ENCODE measurements around the gene SLC1A2. TPM values are rescaled to one million over a fixed set of nuclear protein-coding genes. Genes with fewer than 3 reads are reported as not detected.

The SLC1A2 gene
- total RNA-seq, 1 experiment from 2014 or later = 0.50 TPM

DNA sequence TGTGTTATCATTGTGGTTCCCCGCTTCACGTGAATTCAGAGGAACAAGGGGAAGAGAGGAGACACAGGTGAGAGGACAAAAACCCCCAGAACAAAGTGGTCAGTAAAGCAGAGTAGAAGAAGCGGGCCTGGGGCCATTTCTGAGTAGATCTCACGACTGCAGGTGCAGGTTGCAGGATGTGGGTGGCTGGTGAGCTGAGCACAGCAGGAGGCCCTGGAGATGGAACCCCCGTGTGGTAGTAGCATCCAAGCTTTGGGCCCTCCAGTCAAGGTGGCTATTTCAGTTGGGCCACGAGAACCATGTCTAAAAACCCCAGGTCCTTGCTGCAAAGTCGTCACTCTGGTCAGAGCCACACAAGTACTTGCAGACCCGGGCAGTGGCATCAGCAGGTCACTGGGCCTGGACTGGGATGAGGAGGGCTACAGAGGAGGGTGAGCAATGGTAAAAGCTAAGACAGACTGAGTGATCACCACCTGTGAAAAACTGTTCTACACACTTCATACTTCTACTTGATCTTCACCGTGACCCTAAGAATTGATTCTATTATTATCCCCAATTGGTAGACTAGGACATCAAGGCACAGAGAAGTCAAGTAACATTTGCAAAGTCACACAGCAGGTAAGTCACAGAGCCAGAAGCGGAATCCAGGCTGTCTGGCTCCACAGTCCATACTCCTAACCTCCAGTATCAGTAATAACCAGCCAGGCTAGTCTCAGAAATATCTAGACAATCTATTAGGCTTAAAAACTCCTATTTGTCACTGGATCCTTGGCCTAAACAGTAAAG lies 43.8 kb downstream of the SLC1A2 start:
- Mint-ChIP-seq H3K4me3 (no peak overlapping the region), H3K27me3 (ENCODE audit: low read depth) (peaks cover 3% of the 10 kb centered on the region), H3K36me3 (no peaks in the 10 kb centered on the region), H3K4me1 (no peaks in the 10 kb centered on the region), H3K9me3 (no peaks in the 10 kb centered on the region), H3K27ac (no peak overlapping the region)
- TF ChIP-seq, protein P1, sequence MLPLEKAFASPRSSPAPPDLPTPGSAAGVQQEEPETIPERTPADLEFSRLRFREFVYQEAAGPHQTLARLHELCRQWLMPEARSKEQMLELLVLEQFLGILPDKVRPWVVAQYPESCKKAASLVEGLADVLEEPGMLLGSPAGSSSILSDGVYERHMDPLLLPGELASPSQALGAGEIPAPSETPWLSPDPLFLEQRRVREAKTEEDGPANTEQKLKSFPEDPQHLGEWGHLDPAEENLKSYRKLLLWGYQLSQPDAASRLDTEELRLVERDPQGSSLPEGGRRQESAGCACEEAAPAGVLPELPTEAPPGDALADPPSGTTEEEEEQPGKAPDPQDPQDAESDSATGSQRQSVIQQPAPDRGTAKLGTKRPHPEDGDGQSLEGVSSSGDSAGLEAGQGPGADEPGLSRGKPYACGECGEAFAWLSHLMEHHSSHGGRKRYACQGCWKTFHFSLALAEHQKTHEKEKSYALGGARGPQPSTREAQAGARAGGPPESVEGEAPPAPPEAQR (CRISPR knock-in tag; IDR thresholded peaks at IDR 0.05) = no peak
- TF ChIP-seq, protein P2, sequence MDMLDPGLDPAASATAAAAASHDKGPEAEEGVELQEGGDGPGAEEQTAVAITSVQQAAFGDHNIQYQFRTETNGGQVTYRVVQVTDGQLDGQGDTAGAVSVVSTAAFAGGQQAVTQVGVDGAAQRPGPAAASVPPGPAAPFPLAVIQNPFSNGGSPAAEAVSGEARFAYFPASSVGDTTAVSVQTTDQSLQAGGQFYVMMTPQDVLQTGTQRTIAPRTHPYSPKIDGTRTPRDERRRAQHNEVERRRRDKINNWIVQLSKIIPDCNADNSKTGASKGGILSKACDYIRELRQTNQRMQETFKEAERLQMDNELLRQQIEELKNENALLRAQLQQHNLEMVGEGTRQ (CRISPR knock-in tag; IDR thresholded peaks at IDR 0.05) = no peak
- TF ChIP-seq MYBL2 (CRISPR knock-in tag; IDR thresholded peaks at IDR 0.05) (no peak), SOX15 (CRISPR knock-in tag; IDR thresholded peaks at IDR 0.05) (no peak), SMAD3 (CRISPR knock-in tag; IDR thresholded peaks at IDR 0.05; ENCODE audit: borderline replicate concordance) (no peak), ZNF121 (CRISPR knock-in tag; IDR thresholded peaks at IDR 0.05) (no peak), GABPB1 (CRISPR knock-in tag; IDR thresholded peaks at IDR 0.05) (no peak), ZNF416 (CRISPR knock-in tag; IDR thresholded peaks at IDR 0.05) (no peak), ZNF671 (CRISPR knock-in tag; IDR thresholded peaks at IDR 0.05) (no peak), ZNF232 (CRISPR knock-in tag; IDR thresholded peaks at IDR 0.05) (no peak)
- TF ChIP-seq, protein P3, sequence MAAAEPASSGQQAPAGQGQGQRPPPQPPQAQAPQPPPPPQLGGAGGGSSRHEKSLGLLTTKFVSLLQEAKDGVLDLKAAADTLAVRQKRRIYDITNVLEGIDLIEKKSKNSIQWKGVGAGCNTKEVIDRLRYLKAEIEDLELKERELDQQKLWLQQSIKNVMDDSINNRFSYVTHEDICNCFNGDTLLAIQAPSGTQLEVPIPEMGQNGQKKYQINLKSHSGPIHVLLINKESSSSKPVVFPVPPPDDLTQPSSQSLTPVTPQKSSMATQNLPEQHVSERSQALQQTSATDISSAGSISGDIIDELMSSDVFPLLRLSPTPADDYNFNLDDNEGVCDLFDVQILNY (CRISPR knock-in tag; IDR thresholded peaks at IDR 0.05) = no peak
- TF ChIP-seq, protein P4, sequence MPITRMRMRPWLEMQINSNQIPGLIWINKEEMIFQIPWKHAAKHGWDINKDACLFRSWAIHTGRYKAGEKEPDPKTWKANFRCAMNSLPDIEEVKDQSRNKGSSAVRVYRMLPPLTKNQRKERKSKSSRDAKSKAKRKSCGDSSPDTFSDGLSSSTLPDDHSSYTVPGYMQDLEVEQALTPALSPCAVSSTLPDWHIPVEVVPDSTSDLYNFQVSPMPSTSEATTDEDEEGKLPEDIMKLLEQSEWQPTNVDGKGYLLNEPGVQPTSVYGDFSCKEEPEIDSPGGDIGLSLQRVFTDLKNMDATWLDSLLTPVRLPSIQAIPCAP (CRISPR knock-in tag; IDR thresholded peaks at IDR 0.05) = no peak
- TF ChIP-seq, protein P5, sequence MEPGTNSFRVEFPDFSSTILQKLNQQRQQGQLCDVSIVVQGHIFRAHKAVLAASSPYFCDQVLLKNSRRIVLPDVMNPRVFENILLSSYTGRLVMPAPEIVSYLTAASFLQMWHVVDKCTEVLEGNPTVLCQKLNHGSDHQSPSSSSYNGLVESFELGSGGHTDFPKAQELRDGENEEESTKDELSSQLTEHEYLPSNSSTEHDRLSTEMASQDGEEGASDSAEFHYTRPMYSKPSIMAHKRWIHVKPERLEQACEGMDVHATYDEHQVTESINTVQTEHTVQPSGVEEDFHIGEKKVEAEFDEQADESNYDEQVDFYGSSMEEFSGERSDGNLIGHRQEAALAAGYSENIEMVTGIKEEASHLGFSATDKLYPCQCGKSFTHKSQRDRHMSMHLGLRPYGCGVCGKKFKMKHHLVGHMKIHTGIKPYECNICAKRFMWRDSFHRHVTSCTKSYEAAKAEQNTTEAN (CRISPR knock-in tag; IDR thresholded peaks at IDR 0.05) = no peak
- TF ChIP-seq, protein P6, sequence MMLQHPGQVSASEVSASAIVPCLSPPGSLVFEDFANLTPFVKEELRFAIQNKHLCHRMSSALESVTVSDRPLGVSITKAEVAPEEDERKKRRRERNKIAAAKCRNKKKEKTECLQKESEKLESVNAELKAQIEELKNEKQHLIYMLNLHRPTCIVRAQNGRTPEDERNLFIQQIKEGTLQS (CRISPR knock-in tag; conservative IDR thresholded peaks at IDR 0.05) = no peak
- TF ChIP-seq, protein P7, sequence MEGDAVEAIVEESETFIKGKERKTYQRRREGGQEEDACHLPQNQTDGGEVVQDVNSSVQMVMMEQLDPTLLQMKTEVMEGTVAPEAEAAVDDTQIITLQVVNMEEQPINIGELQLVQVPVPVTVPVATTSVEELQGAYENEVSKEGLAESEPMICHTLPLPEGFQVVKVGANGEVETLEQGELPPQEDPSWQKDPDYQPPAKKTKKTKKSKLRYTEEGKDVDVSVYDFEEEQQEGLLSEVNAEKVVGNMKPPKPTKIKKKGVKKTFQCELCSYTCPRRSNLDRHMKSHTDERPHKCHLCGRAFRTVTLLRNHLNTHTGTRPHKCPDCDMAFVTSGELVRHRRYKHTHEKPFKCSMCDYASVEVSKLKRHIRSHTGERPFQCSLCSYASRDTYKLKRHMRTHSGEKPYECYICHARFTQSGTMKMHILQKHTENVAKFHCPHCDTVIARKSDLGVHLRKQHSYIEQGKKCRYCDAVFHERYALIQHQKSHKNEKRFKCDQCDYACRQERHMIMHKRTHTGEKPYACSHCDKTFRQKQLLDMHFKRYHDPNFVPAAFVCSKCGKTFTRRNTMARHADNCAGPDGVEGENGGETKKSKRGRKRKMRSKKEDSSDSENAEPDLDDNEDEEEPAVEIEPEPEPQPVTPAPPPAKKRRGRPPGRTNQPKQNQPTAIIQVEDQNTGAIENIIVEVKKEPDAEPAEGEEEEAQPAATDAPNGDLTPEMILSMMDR (IDR thresholded peaks at IDR 0.05) = no peak
- no peak for DNase-seq (ENCODE audit: low spot score)
- ChIA-PET CTCF (no interaction called here), POLR2A (no interaction called here)
- no peak for ATAC-seq

DNA sequence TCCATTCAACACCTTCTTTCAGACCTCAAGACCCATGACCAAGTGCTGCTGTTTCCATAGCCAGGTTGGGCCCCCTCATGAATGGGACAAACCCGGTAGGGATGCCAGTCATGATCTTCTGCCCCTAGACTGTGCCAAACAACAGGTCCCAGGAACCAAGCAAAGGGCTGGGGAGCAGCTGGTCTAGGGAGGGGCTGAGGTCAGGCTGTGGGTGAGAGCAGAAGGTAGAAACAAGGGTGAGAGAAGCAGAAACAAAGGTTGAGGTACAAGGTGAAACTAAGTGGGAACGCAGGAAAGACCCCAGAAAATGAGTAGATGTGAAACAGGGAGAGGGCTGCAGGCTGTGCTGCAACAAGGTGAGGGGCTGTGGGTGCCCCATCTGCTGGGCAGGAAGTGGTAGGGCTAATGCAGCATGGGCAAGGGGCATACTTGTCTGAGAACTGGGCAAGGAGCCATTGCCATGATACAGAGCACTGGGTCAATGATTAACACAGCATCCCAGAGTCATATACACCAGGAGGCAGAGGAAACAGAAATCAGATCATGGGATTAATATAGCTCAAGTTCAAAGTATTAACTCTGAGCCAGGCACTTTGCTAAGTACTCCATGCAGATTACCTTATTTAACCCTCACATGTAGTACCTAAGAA lies 45.9 kb downstream of the SLC1A2 start:
- no peaks in the 10 kb centered on the region for H3K9me3 Mint-ChIP-seq
- ATAC-seq = no peak
- DNase-seq (ENCODE audit: low spot score) = no peak
- H3K4me1 Mint-ChIP-seq = no peaks in the 10 kb centered on the region
- H3K27me3 Mint-ChIP-seq (ENCODE audit: low read depth) = peaks cover 3% of the 10 kb centered on the region
- no peak overlapping the region for H3K4me3 Mint-ChIP-seq
- no peak overlapping the region for H3K27ac Mint-ChIP-seq
- ChIA-PET CTCF (no interaction called here), POLR2A (no interaction called here)
- no peaks in the 10 kb centered on the region for H3K36me3 Mint-ChIP-seq
- TF ChIP-seq, protein P5 (CRISPR knock-in tag; IDR thresholded peaks at IDR 0.05) = no peak
- TF ChIP-seq, protein P8, sequence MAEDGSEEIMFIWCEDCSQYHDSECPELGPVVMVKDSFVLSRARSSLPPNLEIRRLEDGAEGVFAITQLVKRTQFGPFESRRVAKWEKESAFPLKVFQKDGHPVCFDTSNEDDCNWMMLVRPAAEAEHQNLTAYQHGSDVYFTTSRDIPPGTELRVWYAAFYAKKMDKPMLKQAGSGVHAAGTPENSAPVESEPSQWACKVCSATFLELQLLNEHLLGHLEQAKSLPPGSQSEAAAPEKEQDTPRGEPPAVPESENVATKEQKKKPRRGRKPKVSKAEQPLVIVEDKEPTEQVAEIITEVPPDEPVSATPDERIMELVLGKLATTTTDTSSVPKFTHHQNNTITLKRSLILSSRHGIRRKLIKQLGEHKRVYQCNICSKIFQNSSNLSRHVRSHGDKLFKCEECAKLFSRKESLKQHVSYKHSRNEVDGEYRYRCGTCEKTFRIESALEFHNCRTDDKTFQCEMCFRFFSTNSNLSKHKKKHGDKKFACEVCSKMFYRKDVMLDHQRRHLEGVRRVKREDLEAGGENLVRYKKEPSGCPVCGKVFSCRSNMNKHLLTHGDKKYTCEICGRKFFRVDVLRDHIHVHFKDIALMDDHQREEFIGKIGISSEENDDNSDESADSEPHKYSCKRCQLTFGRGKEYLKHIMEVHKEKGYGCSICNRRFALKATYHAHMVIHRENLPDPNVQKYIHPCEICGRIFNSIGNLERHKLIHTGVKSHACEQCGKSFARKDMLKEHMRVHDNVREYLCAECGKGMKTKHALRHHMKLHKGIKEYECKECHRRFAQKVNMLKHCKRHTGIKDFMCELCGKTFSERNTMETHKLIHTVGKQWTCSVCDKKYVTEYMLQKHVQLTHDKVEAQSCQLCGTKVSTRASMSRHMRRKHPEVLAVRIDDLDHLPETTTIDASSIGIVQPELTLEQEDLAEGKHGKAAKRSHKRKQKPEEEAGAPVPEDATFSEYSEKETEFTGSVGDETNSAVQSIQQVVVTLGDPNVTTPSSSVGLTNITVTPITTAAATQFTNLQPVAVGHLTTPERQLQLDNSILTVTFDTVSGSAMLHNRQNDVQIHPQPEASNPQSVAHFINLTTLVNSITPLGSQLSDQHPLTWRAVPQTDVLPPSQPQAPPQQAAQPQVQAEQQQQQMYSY (CRISPR knock-in tag; IDR thresholded peaks at IDR 0.05) = no peak
- TF ChIP-seq JAZF1 (CRISPR knock-in tag; IDR thresholded peaks at IDR 0.05) = no peak
- TF ChIP-seq, protein P9, sequence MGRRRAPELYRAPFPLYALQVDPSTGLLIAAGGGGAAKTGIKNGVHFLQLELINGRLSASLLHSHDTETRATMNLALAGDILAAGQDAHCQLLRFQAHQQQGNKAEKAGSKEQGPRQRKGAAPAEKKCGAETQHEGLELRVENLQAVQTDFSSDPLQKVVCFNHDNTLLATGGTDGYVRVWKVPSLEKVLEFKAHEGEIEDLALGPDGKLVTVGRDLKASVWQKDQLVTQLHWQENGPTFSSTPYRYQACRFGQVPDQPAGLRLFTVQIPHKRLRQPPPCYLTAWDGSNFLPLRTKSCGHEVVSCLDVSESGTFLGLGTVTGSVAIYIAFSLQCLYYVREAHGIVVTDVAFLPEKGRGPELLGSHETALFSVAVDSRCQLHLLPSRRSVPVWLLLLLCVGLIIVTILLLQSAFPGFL (CRISPR knock-in tag; IDR thresholded peaks at IDR 0.05; ENCODE audit: borderline replicate concordance) = no peak
- TF ChIP-seq NR3C1 (CRISPR knock-in tag; conservative IDR thresholded peaks at IDR 0.05; ENCODE audit: low read depth) = no peak
- no peak for TF ChIP-seq ZNF138 (CRISPR knock-in tag; conservative IDR thresholded peaks at IDR 0.05)
- TF ChIP-seq ZNF671 (CRISPR knock-in tag; IDR thresholded peaks at IDR 0.05) = no peak
